GM12878 (cell line): ENCODE measurements around the gene KLF4. TPM values are rescaled to one million over a fixed set of nuclear protein-coding genes. Genes with fewer than 3 reads are reported as not detected.

ENCODE experiments used
- ATAC-seq: fragments of 200-7000 bp; cut with Tn5 transposase; 3 replicates; pipeline ENCODE4 v1.9.1; 2020; ENCODE audit warnings: mild to moderate bottlenecking, moderate library complexity
- BruUV-seq: library from RNA; stranded (reverse); fragments of 400-500 nt; replicated peaks from 2 replicates; lab custom pipeline; 2021; lab: Mats Ljungman, UMichigan
- CTCF ChIA-PET: fragments of 300-600 bp; sonication (Branson Sonifier 250); formaldehyde crosslinking; extraction: SDS; loops from one replicate; lab custom pipeline; 2021; ENCODE audit warnings: inconsistent platforms; lab: Yijun Ruan, JAX
- POLR2A ChIA-PET: fragments of 350-600 bp; formaldehyde crosslinking; extraction: SDS; loops from one replicate; lab custom pipeline; 2021; ENCODE audit warnings: inconsistent platforms; lab: Charles Lee
- RAD21 ChIA-PET: fragments of 300-600 bp; sonication (Branson Sonifier 250); formaldehyde crosslinking; loops from one replicate; lab custom pipeline; 2023; ENCODE audit warnings: antibody characterized with exemption; ENCODE audit not compliant: unreplicated experiment; lab: Charles Lee
- SMC1A ChIA-PET: fragments of 300-600 bp; sonication (Branson Sonifier 250); formaldehyde crosslinking; loops from one replicate; lab custom pipeline; 2023; ENCODE audit not compliant: unreplicated experiment, uncharacterized antibody; lab: Charles Lee
- DNase-seq: peaks from one replicate; pipeline ENCODE4 v3.0.0-alpha.2; 2011; ENCODE audit warnings: low read depth, low spot score
- FAIRE-seq: peaks from 3 replicates; lab custom pipeline; 2011; peaks lifted over from hg19 to GRCh38; lab: Jason Lieb, UNC
- H2AFZ ChIP-seq: 2 replicates; pipeline ENCODE4 v1.6.0; 2011; ENCODE audit warnings: low read depth, low read length, control low read depth; ENCODE audit not compliant: control insufficient read depth
- H3K27ac ChIP-seq: 2 replicates; pipeline ENCODE4 v1.5.1; 2011; ENCODE audit warnings: control low read depth; ENCODE audit not compliant: control insufficient read depth, insufficient read depth
- H3K27me3 ChIP-seq, 2 experiments: replicated peaks in 1 of 2; 2 replicates each; pipeline versions ENCODE4 v1.6.0 to v1.6.1; 2011; ENCODE audit warnings: low read length in 1 of 2; ENCODE audit not compliant: control insufficient read depth in 2 of 2, insufficient read depth in 2 of 2
- H3K36me3 ChIP-seq, 2 experiments: 2 replicates each; pipeline ENCODE4 v1.5.1; 2011; ENCODE audit warnings: low read length in 1 of 2; ENCODE audit not compliant: control insufficient read depth in 2 of 2, insufficient read depth in 2 of 2
- H3K4me1 ChIP-seq: 2 replicates; pipeline ENCODE4 v1.6.1; 2011; ENCODE audit warnings: mild to moderate bottlenecking, low read length, moderate library complexity, mixed read lengths; ENCODE audit not compliant: control insufficient read depth, insufficient read depth
- H3K4me2 ChIP-seq: 2 replicates; pipeline ENCODE4 v1.6.0; 2011; ENCODE audit warnings: control low read depth; ENCODE audit not compliant: control insufficient read depth, insufficient read depth
- H3K4me3 ChIP-seq: fragments of 200-600 bp; sonication (generic); 2 replicates; pipeline ENCODE4 v1.5.1; 2016
- H3K79me2 ChIP-seq: 2 replicates; pipeline ENCODE4 v1.6.0; 2011; ENCODE audit warnings: low read length; ENCODE audit not compliant: control insufficient read depth, insufficient read depth
- H3K9ac ChIP-seq: 2 replicates; pipeline ENCODE4 v1.8.0; 2011; ENCODE audit warnings: low read length, control low read depth, mixed read lengths; ENCODE audit not compliant: control insufficient read depth, insufficient read depth
- H3K9me3 ChIP-seq: replicated peaks from 3 replicates; pipeline ENCODE4 v1.5.1; 2011; ENCODE audit warnings: mild to moderate bottlenecking, low read length; ENCODE audit not compliant: control insufficient read depth, insufficient read depth
- H4K20me1 ChIP-seq: 2 replicates; pipeline ENCODE4 v1.6.0; 2011; ENCODE audit not compliant: control insufficient read depth, insufficient read depth
- ATF7 ChIP-seq: fragments of 450-650 bp; IDR thresholded peaks from 2 replicates; pipeline ENCODE4 v1.6.1; 2016; ENCODE audit warnings: low read depth, mild to moderate bottlenecking
- CEBPZ ChIP-seq: fragments of 150-350 bp; IDR thresholded peaks from 2 replicates; pipeline ENCODE4 v1.6.1; 2016; ENCODE audit warnings: low read depth, low read length
- FOS ChIP-seq: IDR thresholded peaks from 3 replicates; pipeline ENCODE4 v1.6.1; 2011; ENCODE audit warnings: borderline replicate concordance; ENCODE audit not compliant: insufficient read length; ENCODE audit errors: extremely low read depth
- IRF4 ChIP-seq: IDR thresholded peaks from 2 replicates; pipeline ENCODE4 v1.6.1; 2011; ENCODE audit warnings: low read depth, low read length
- LARP7 ChIP-seq: fragments of 450-650 bp; IDR thresholded peaks from 2 replicates; pipeline ENCODE4 v1.6.1; 2017; ENCODE audit warnings: mild to moderate bottlenecking
- NFYB ChIP-seq: IDR thresholded peaks from 2 replicates; pipeline ENCODE4 v1.6.1; 2011; ENCODE audit warnings: low read depth, mild to moderate bottlenecking, low read length, improper control_type of control experiment, moderate library complexity; ENCODE audit not compliant: insufficient read depth
- POLR2AphosphoS5 ChIP-seq: IDR thresholded peaks from 2 replicates; pipeline ENCODE4 v1.6.1; 2011; ENCODE audit warnings: mild to moderate bottlenecking, low read length, inconsistent platforms
- RAD21 ChIP-seq: IDR thresholded peaks from 2 replicates; pipeline ENCODE4 v1.6.1; 2011; ENCODE audit warnings: mild to moderate bottlenecking, low read depth, low read length, moderate library complexity; ENCODE audit not compliant: insufficient read depth
- REST ChIP-seq: IDR thresholded peaks from 2 replicates; pipeline ENCODE4 v1.6.1; 2012; ENCODE audit warnings: mild to moderate bottlenecking, low read depth, low read length
- SMAD5 ChIP-seq: IDR thresholded peaks from 2 replicates; pipeline ENCODE4 v1.6.1; 2016; ENCODE audit warnings: antibody characterized with exemption, low read depth
- SMC3 ChIP-seq: IDR thresholded peaks from 2 replicates; pipeline ENCODE4 v1.6.1; 2011; ENCODE audit warnings: low read length, improper control_type of control experiment, borderline replicate concordance
- SP1 ChIP-seq: IDR thresholded peaks from one replicate; pipeline ENCODE4 v1.6.1; 2011; ENCODE audit warnings: low read depth, low read length
- SREBF1 ChIP-seq: IDR thresholded peaks from 2 replicates; pipeline ENCODE4 v1.6.1; 2012; ENCODE audit warnings: mild to moderate bottlenecking, low read length
- STAT1 ChIP-seq: fragments of 450-650 bp; conservative IDR thresholded peaks from 2 replicates; pipeline ENCODE4 v1.6.1; 2014; ENCODE audit warnings: antibody characterized with exemption, mild to moderate bottlenecking
- TCF12 ChIP-seq: IDR thresholded peaks from 2 replicates; pipeline ENCODE4 v1.6.1; 2011; ENCODE audit warnings: low read depth, mild to moderate bottlenecking, low read length
- ZNF207 ChIP-seq: fragments of 450-650 bp; IDR thresholded peaks from 2 replicates; pipeline ENCODE4 v1.6.1; 2014; ENCODE audit warnings: antibody characterized with exemption, mild to moderate bottlenecking, borderline replicate concordance
- WGBS: methylation state at CpG from one replicate; pipeline ENCODE4 v1.1.6; 2016; ENCODE audit warnings: low lambda C conversion rate; ENCODE audit not compliant: insufficient replicate concordance, insufficient coverage; ENCODE audit errors: missing lambda C conversion rate; 5-methylcytosine and 5-hydroxymethylcytosine counted together
- in situ Hi-C: fragments of 300-500 bp; cut with MboI; formaldehyde crosslinking; loops from 9 replicates; pipeline ENCODE4 v1.14.3; 2018; ENCODE audit warnings: mixed read lengths
- intact Hi-C: fragments of 100-400 bp; cut with micrococcal nuclease; formaldehyde crosslinking; loops from one replicate; pipeline ENCODE4 v1.14.2; 2022; ENCODE audit not compliant: unreplicated experiment
- polyA plus RNA-seq, 11 experiments: library from polyadenylated mRNA; depleted of rRNA in 4 of 11; unstranded in 6 of 11; stranded (reverse) in 5 of 11; fragments of >200 nt; fragmentation: Nextera tagmentation in 4 of 11; fragmentation: Illumina TruSeq in 1 of 11; extraction: Ambion mirVana in 4 of 11; extraction: Trizol in 1 of 11; gene quantifications; 1 replicate in 1 of 11; 2 replicates in 10 of 11; pipeline versions ENCODE4 v1.2.1 to v1.2.3, GENCODE V29; 2011 to 2016; ENCODE audit warnings: inconsistent platforms in 2 of 11, missing spikeins in 2 of 11, low read depth in 1 of 11
- total RNA-seq, 4 experiments: library from RNA; depleted of rRNA in 3 of 4; stranded (reverse); fragments of >200 nt in 3 of 4; fragmentation: Illumina TruSeq in 1 of 4; extraction: Trizol in 1 of 4; gene quantifications; 2 replicates each; pipeline versions ENCODE4 v1.2.1 to v1.2.3, GENCODE V29; 2013 to 2021
- TF ChIP-seq, protein P1 (sequence below): IDR thresholded peaks from 2 replicates; pipeline ENCODE4 v1.6.1; 2012; ENCODE audit warnings: low read depth, low read length, improper control_type of control experiment
- TF ChIP-seq, protein P2 (sequence below): fragments of 450-650 bp; IDR thresholded peaks from 2 replicates; pipeline ENCODE4 v1.6.1; 2014; ENCODE audit warnings: mild to moderate bottlenecking

Gene KLF4
- total and polyA plus RNA-seq, 10 of the 15 experiments (the other 5 are each of a cell fraction or from before 2014, with no cell fraction given): 0.03 to 0.40 (median 0.10) TPM; not detected in 1

DNA sequence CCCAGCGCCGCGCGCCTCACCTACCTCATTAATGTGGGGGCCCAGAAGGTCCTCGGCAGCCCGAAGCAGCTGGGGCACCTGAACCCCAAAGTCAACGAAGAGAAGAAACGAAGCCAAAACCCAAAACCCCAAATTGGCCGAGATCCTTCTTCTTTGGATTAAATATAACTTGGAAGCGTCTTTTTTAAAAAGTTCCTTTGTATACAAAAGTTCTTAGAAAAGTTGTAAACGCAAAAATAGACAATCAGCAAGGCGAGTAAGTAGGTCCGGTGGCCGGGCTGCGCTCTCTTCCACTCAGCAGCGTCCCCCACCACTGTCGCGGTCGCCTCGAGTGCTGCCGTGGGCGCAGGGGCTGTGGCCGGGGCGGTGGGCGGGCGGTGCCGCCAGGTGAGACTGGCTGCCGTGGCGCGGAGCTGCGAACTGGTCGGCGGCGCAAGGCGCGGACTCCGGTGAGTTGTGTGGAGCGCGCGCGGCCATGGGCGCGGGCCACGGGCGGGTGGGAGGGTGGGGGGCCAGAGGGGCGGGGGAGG, 360 bp downstream of the KLF4 start:
- no peak for DNase-seq
- peaks cover 8 to 25% of the 10 kb centered on the region in 2 experiments for H3K27me3 ChIP-seq
- BruUV-seq: no TSS peak
- TF ChIP-seq IRF4 (no peak), NFYB (no peak), ZNF207 (no peak), SMC3 (no peak), FOS (no peak), CEBPZ (no peak), LARP7 (no peak), RAD21 (no peak), SREBF1 (no peak), TCF12 (no peak), SP1 (no peak), POLR2AphosphoS5 (no peak), STAT1 (no peak), REST (no peak), SMAD5 (no peak), ATF7 (no peak)
- TF ChIP-seq, protein P1, sequence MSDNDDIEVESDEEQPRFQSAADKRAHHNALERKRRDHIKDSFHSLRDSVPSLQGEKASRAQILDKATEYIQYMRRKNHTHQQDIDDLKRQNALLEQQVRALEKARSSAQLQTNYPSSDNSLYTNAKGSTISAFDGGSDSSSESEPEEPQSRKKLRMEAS: no peak
- TF ChIP-seq, protein P2, sequence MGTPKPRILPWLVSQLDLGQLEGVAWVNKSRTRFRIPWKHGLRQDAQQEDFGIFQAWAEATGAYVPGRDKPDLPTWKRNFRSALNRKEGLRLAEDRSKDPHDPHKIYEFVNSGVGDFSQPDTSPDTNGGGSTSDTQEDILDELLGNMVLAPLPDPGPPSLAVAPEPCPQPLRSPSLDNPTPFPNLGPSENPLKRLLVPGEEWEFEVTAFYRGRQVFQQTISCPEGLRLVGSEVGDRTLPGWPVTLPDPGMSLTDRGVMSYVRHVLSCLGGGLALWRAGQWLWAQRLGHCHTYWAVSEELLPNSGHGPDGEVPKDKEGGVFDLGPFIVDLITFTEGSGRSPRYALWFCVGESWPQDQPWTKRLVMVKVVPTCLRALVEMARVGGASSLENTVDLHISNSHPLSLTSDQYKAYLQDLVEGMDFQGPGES: no peak
- ChIA-PET RAD21 (no interaction called here), POLR2A (no interaction called here), CTCF (interaction anchor here (0.5 kb wide), 1 partner anchor 273 kb away, joined by 4 read pairs; no protein-coding TSS in a partner anchor), SMC1A (no interaction called here)
- intact Hi-C loops (no loop called here), in situ Hi-C loops (loop anchor here (5.0 to 25.0 kb wide), 2 partner anchors 773 to 1078 kb away; no protein-coding TSS in a partner anchor)
- no peak for FAIRE-seq
- H3K36me3 ChIP-seq: no peaks in the 10 kb centered on the region
- H3K4me1 ChIP-seq: peaks cover 2% of the 10 kb centered on the region; the same call in 1 of the 2 replicates
- peak overlapping the region; percentile 17; the same call in 1 of the 2 replicates for H2AFZ ChIP-seq
- H3K27ac ChIP-seq: no peak overlapping the region
- ATAC-seq: peak; percentile 53
- H3K79me2 ChIP-seq: no peaks in the 10 kb centered on the region
- no peaks in the 10 kb centered on the region; the same call in 2 of the 3 replicates for H3K9me3 ChIP-seq
- H3K9ac ChIP-seq: no peak overlapping the region
- peak overlapping the region; percentile 82 for H3K4me2 ChIP-seq
- H4K20me1 ChIP-seq: no peaks in the 10 kb centered on the region
- peak overlapping the region; percentile 57; the same call in 1 of the 2 replicates for H3K4me3 ChIP-seq
- 1% methylated on average over 31 of the region's 46 CpGs for WGBS
